A549 (cell line): Measurements from ENCODE around the gene SOS1. TPM values are rescaled to one million over a fixed set of nuclear protein-coding genes. Genes with fewer than 3 reads are reported as not detected.
A peak's percentile ranks its signal among the peaks of the same experiment; 100 is the strongest.

Experiments used
- ATAC-seq, 2 experiments: fragments of 200-7000 bp in 1 of 2; fragments of >200 bp in 1 of 2; cut with Nextera tagmentation in 1 of 2; cut with Tn5 transposase in 1 of 2; 3 replicates each; pipeline versions ENCODE4 v1.8.0 to v1.9.1; 2018 to 2020; ENCODE audit warnings: mild to moderate bottlenecking in 1 of 2, moderate library complexity in 1 of 2
- CTCF ChIA-PET: fragments of 300-600 bp; sonication (Branson Sonifier 250); formaldehyde crosslinking; extraction: SDS; loops from one replicate; lab custom pipeline; 2021; ENCODE audit warnings: antibody characterized with exemption, inconsistent platforms; lab: Yijun Ruan, JAX
- POLR2A ChIA-PET: fragments of 350-600 bp; formaldehyde crosslinking; extraction: SDS; loops from one replicate; lab custom pipeline; 2021; ENCODE audit warnings: antibody characterized with exemption, inconsistent platforms; lab: Yijun Ruan, JAX
- DNase-seq, 2 experiments: peaks; one replicate each; pipeline versions ENCODE4 v3.0.0 to v3.0.0-alpha.2; 2011 to 2016; ENCODE audit warnings: low read depth in 1 of 2, low spot score in 1 of 2
- FAIRE-seq: peaks from 2 replicates; lab custom pipeline; 2011; peaks lifted over from hg19 to GRCh38; lab: Jason Lieb, UNC
- H3K27ac ChIP-seq, 2 experiments: fragments of >200 bp; sonication (Bioruptor Twin); formaldehyde crosslinking; 3 replicates each; pipeline ENCODE4 v1.5.1; 2016 to 2017
- H3K4me1 ChIP-seq: fragments of >200 bp; sonication (Bioruptor Twin); formaldehyde crosslinking; 3 replicates; pipeline ENCODE4 v1.6.1; 2016
- H3K4me2 ChIP-seq: fragments of >200 bp; sonication (Bioruptor Twin); formaldehyde crosslinking; 3 replicates; pipeline ENCODE4 v1.6.1; 2016
- H3K4me3 ChIP-seq: fragments of >200 bp; sonication (Bioruptor Twin); formaldehyde crosslinking; 3 replicates; pipeline ENCODE4 v1.5.1; 2016
- H3K9me3 ChIP-seq: fragments of >200 bp; sonication (Bioruptor Twin); formaldehyde crosslinking; 3 replicates; pipeline ENCODE4 v1.6.1; 2016
- CBX8 ChIP-seq: fragments of 200-600 bp; sonication (generic); IDR thresholded peaks from 2 replicates; pipeline ENCODE4 v1.6.1; 2016
- CHD2 ChIP-seq: fragments of 150-350 bp; IDR thresholded peaks from 2 replicates; pipeline ENCODE4 v1.6.1; 2014; ENCODE audit warnings: low read length; ENCODE audit not compliant: partially characterized antibody
- EHMT2 ChIP-seq: fragments of 200-600 bp; sonication (generic); IDR thresholded peaks from 2 replicates; pipeline ENCODE4 v1.6.1; 2016; ENCODE audit warnings: antibody characterized with exemption, low read depth, mild to moderate bottlenecking, moderate library complexity
- FOSB ChIP-seq: fragments of 250-450 bp; sonication (Bioruptor Pico); IDR thresholded peaks from 2 replicates; pipeline ENCODE4 v1.5.0; 2020; ENCODE audit warnings: mild to moderate bottlenecking, moderate library complexity
- FOXS1 ChIP-seq: fragments of 250-450 bp; sonication (Bioruptor Pico); IDR thresholded peaks from 2 replicates; pipeline ENCODE4 v1.5.0; 2020; ENCODE audit warnings: mild to moderate bottlenecking, moderate library complexity
- GATA3 ChIP-seq: IDR thresholded peaks from 2 replicates; pipeline ENCODE4 v1.6.1; 2012; ENCODE audit warnings: borderline replicate concordance
- JUN ChIP-seq, 2 experiments: fragments of >200 bp; sonication (Bioruptor Twin); formaldehyde crosslinking; IDR thresholded peaks; 2 replicates in 1 of 2; 3 replicates in 1 of 2; pipeline ENCODE4 v1.6.1; 2016 to 2017
- JUNB ChIP-seq: fragments of >200 bp; sonication (Bioruptor Twin); formaldehyde crosslinking; IDR thresholded peaks from 2 replicates; pipeline ENCODE4 v1.6.1; 2016
- MAZ ChIP-seq: fragments of 150-350 bp; IDR thresholded peaks from 2 replicates; pipeline ENCODE4 v1.6.1; 2014; ENCODE audit warnings: antibody characterized with exemption, low read depth, low read length, borderline replicate concordance
- NR3C1 ChIP-seq: fragments of >200 bp; sonication (Bioruptor Twin); formaldehyde crosslinking; IDR thresholded peaks from 3 replicates; pipeline ENCODE4 v1.6.1; 2017
- PHF8 ChIP-seq: fragments of 200-600 bp; sonication (generic); IDR thresholded peaks from 2 replicates; pipeline ENCODE4 v1.6.1; 2016; ENCODE audit warnings: low read depth, mild to moderate bottlenecking, antibody characterized with exemption, moderate library complexity, borderline replicate concordance
- POLR2A ChIP-seq: IDR thresholded peaks from 2 replicates; pipeline ENCODE4 v1.6.1; 2012; ENCODE audit warnings: mild to moderate bottlenecking, low read length
- RARB ChIP-seq: fragments of 250-450 bp; sonication (Bioruptor Pico); IDR thresholded peaks from 2 replicates; pipeline ENCODE4 v1.8.0; 2021; ENCODE audit warnings: mild to moderate bottlenecking, moderate library complexity
- RFX5 ChIP-seq: fragments of 450-650 bp; IDR thresholded peaks from 2 replicates; pipeline ENCODE4 v1.7.1; 2014; ENCODE audit warnings: antibody characterized with exemption, mild to moderate bottlenecking, moderate library complexity
- TP53 ChIP-seq: fragments of 250-450 bp; sonication (Bioruptor Pico); IDR thresholded peaks from 2 replicates; pipeline ENCODE4 v1.5.0; 2021; ENCODE audit warnings: mild to moderate bottlenecking, moderate library complexity
- ZFP36 ChIP-seq: fragments of 450-650 bp; IDR thresholded peaks from 2 replicates; pipeline ENCODE4 v1.6.1; 2014; ENCODE audit warnings: borderline replicate concordance; ENCODE audit not compliant: partially characterized antibody
- WGBS: methylation state at CpG from one replicate; pipeline ENCODE4 v1.1.6; 2017; ENCODE audit errors: missing lambda C conversion rate; 5-methylcytosine and 5-hydroxymethylcytosine counted together
- polyA minus RNA-seq: library from RNA; depleted of rRNA, polyadenylated mRNA; stranded (reverse); fragments of >200 nt; gene quantifications from 2 replicates; pipeline ENCODE4 v1.2.3, GENCODE V29; 2011; rRNA and poly(A)+ RNA removed
- polyA plus RNA-seq, 4 experiments: library from polyadenylated mRNA; depleted of rRNA in 3 of 4; stranded (reverse); fragments of >200 nt; fragmentation: RNase III in 1 of 4; extraction: RNeasy Plus Mini Kit Qiagen cat#74134 plus additional on column Dnase treatment in 1 of 4; gene quantifications; 2 replicates in 3 of 4; 3 replicates in 1 of 4; pipeline ENCODE4 v1.2.3, GENCODE V29; 2011 to 2017
- TF ChIP-seq, protein P1 (sequence below): IDR thresholded peaks from 2 replicates; pipeline ENCODE4 v1.6.1; 2012
- TF ChIP-seq, protein P2 (sequence below): fragments of >200 bp; sonication (Bioruptor Twin); formaldehyde crosslinking; IDR thresholded peaks from 3 replicates; pipeline ENCODE4 v1.5.1; 2016
- TF ChIP-seq, protein P3 (sequence below): IDR thresholded peaks from 2 replicates; pipeline ENCODE4 v1.6.1; 2012
- TF ChIP-seq, protein P4 (sequence below): fragments of >200 bp; sonication (Bioruptor Twin); formaldehyde crosslinking; IDR thresholded peaks from 3 replicates; pipeline ENCODE4 v1.6.1; 2016
- TF ChIP-seq, protein P5 (sequence below): fragments of 150-350 bp; IDR thresholded peaks from 2 replicates; pipeline ENCODE4 v1.6.1; 2014; ENCODE audit warnings: low read depth, mild to moderate bottlenecking, low read length

Gene SOS1
- polyA plus RNA-seq (2011; rRNA removed) (45.5 and 48.9 TPM in 2 replicates), polyA plus RNA-seq (2017; fragmentation: RNase III; extraction: RNeasy Plus Mini Kit Qiagen cat#74134 plus additional on column Dnase treatment) (17.0 to 19.6 TPM (median 19.5 TPM) in 3 replicates), polyA minus RNA-seq (24.3 and 37.8 TPM in 2 replicates)
- polyA plus RNA-seq (2012; cell fraction: cytosol; rRNA removed) = 6.8 and 8.2 TPM in 2 replicates
- polyA plus RNA-seq (2012; cell fraction: nucleus; rRNA removed) = 9.4 and 10.6 TPM in 2 replicates

DNA sequence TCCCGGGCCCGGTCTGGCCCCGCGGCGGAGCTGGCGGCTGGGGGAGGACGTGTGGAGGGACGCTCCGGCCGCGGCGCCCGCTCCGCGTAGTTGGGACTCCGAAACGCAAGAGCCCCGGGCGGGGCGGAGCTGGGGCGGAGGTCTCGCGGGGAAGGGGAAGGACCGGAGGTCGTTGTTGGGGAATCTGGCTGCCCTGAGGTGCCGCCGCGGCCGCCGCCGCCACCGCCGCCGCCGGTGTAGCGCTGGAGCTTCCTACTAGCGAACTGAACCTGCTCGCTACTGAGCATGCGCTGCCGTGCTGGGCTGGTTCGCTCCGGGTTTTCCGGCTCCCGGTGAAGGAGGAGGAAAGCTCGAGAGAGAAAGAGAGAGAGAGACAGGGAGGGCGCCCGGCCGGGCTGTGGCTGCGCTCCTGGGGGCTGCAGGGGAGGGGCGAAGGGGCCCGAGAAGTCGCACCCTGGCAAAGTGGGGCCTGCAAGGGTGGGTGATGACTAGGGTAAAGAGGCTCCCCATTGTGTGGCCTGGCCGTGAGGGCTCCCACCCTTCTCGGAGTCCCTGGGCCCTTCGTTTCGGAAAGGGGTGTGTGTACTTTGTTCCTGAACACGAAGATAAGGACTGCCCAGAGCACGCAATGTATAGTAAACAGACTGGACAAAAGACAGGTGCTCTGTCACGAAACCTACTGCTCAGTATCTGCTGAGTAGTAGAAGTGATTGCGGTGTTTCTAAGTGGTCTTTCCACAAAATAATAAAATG lies at the start of gene SOS1:
TSS of gene SOS1 (minus strand) at position 281 of the 752 bp plus-strand sequence. CDS start 629 bp downstream, outside the sequence.
- Histone ChIP-seq H3K4me2 (peak within 1 kb of the TSS; percentile 82), H3K9me3 (no peaks in the 10 kb centered on the region), H3K4me3 (peak within 1 kb of the TSS; percentile 80), H3K4me1 (peaks cover 25% of the 10 kb centered on the region), H3K27ac (peak within 1 kb of the TSS; percentile 97 to 98)
- TF ChIP-seq ZFP36 (peak; percentile 5), POLR2A (peak; percentile 88), GATA3 (peak; percentile 28; the same call in 1 of the 2 replicates), FOXS1 (CRISPR knock-in tag) (no peak), JUN (IDR thresholded peaks at IDR 0.05) (peak; percentile 30 to 78; a peak in 2 of 5 replicates), PHF8 (peak; percentile 90; the same call in 1 of the 2 replicates), MAZ (peak; percentile 81; the same call in 1 of the 2 replicates), CBX8 (no peak), CHD2 (peak; percentile 54)
- TF ChIP-seq, protein P1, sequence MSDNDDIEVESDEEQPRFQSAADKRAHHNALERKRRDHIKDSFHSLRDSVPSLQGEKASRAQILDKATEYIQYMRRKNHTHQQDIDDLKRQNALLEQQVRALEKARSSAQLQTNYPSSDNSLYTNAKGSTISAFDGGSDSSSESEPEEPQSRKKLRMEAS = peak; percentile 79
- TF ChIP-seq, protein P2, sequence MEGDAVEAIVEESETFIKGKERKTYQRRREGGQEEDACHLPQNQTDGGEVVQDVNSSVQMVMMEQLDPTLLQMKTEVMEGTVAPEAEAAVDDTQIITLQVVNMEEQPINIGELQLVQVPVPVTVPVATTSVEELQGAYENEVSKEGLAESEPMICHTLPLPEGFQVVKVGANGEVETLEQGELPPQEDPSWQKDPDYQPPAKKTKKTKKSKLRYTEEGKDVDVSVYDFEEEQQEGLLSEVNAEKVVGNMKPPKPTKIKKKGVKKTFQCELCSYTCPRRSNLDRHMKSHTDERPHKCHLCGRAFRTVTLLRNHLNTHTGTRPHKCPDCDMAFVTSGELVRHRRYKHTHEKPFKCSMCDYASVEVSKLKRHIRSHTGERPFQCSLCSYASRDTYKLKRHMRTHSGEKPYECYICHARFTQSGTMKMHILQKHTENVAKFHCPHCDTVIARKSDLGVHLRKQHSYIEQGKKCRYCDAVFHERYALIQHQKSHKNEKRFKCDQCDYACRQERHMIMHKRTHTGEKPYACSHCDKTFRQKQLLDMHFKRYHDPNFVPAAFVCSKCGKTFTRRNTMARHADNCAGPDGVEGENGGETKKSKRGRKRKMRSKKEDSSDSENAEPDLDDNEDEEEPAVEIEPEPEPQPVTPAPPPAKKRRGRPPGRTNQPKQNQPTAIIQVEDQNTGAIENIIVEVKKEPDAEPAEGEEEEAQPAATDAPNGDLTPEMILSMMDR = no peak
- TF ChIP-seq, protein P3, sequence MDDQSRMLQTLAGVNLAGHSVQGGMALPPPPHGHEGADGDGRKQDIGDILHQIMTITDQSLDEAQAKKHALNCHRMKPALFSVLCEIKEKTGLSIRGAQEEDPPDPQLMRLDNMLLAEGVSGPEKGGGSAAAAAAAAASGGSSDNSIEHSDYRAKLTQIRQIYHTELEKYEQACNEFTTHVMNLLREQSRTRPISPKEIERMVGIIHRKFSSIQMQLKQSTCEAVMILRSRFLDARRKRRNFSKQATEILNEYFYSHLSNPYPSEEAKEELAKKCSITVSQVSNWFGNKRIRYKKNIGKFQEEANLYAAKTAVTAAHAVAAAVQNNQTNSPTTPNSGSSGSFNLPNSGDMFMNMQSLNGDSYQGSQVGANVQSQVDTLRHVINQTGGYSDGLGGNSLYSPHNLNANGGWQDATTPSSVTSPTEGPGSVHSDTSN = peak; percentile 49; the same call in 1 of the 2 replicates
- TF ChIP-seq, protein P4, sequence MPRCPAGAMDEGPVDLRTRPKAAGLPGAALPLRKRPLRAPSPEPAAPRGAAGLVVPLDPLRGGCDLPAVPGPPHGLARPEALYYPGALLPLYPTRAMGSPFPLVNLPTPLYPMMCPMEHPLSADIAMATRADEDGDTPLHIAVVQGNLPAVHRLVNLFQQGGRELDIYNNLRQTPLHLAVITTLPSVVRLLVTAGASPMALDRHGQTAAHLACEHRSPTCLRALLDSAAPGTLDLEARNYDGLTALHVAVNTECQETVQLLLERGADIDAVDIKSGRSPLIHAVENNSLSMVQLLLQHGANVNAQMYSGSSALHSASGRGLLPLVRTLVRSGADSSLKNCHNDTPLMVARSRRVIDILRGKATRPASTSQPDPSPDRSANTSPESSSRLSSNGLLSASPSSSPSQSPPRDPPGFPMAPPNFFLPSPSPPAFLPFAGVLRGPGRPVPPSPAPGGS = peak; percentile 92
- DNase-seq (peak; percentile 90 to 96), ATAC-seq (peak; percentile 69 to 78), FAIRE-seq (no peak)
- ChIA-PET CTCF (interaction anchor here (0.7 to 4.6 kb wide), 16 partner anchors 9 to 112 kb away, joined by 3 to 53 read pairs (median 4); no protein-coding TSS in a partner anchor), POLR2A (interaction anchor here (0.6 to 2.5 kb wide), 12 partner anchors 12 to 370 kb away, joined by 3 to 14 read pairs (median 4); partner anchors contain the start of genes MAP4K3 and SRSF7)
- 4% methylated on average over 23 of the region's 60 CpGs for WGBS

DNA sequence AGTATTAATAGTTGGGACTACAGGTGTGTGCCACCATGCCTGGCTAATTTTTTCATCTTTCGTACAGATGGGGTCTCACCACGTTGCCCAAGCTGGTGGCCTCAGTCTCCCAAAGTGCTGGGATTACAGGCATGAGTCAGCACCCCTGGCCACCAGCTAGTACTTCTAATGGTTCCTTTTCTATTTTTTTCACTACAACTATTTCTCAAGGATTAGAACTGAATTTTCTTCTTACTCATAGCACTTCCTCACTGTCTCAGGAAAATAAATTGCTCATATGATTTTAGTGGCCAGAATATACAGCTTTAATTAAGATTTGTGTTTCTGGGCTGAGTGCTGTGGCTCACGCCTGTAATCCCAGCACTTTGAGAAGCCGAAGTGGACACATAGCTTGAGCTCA lies 43.2 kb upstream of the SOS1 start:
- Histone ChIP-seq H3K4me3 (no peak overlapping the region), H3K4me2 (no peak overlapping the region), H3K4me1 (no peaks in the 10 kb centered on the region), H3K27ac (no peak overlapping the region), H3K9me3 (no peaks in the 10 kb centered on the region)
- TF ChIP-seq, protein P5, sequence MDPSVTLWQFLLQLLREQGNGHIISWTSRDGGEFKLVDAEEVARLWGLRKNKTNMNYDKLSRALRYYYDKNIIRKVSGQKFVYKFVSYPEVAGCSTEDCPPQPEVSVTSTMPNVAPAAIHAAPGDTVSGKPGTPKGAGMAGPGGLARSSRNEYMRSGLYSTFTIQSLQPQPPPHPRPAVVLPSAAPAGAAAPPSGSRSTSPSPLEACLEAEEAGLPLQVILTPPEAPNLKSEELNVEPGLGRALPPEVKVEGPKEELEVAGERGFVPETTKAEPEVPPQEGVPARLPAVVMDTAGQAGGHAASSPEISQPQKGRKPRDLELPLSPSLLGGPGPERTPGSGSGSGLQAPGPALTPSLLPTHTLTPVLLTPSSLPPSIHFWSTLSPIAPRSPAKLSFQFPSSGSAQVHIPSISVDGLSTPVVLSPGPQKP = no peak
- TF ChIP-seq RARB (CRISPR knock-in tag) (no peak), RFX5 (no peak), JUNB (no peak), TP53 (CRISPR knock-in tag) (no peak), EHMT2 (no peak), FOSB (CRISPR knock-in tag) (no peak), NR3C1 (no peak), CHD2 (no peak)
- ChIA-PET CTCF (interaction anchor here (0.7 to 1.3 kb wide), 3 partner anchors 9 to 105 kb away, joined by 3 to 4 read pairs (median 3); no protein-coding TSS in a partner anchor), POLR2A (no interaction called here)
- ATAC-seq (no peak), DNase-seq (no peak), FAIRE-seq (no peak)
- 72% methylated on average over 4 of the region's 4 CpGs for WGBS
